NCI-H345 treated with DMSO at 0.1 percent for 48 hours (cell line): ENCODE measurements around the gene PCDHB4.
"Not testable (repeated sequence)": the region's sequence is repeated elsewhere in the genome, so short reads cannot be mapped to it uniquely, and the experiment has no call there.

Experiments used
- DNase-seq: peaks from one replicate; lab custom pipeline; 2025; ENCODE audit not compliant: unreplicated experiment; lab: John Stamatoyannopoulos, UW

PCDHB4 gene

DNA sequence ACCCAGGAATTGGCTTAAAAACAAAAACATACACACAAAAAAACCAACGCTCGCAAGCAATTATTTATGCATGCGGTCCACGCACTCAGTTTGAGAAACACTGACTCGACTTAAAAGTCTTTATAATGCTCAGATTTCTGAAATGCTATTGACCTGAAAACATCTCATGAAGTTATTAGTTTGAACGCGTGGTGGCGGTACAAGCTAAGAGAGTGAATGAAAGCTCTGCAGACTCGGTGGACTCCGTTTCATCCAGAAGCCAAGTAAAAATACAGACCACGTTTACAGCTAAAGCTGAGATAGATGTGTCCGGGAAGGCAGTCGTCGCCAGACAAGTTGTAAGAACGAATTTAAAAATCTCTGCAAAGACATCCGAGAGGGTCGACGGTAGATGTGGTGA is 28.2 kb downstream of the PCDHB4 start, which contains the start of gene PCDHB6:
Gene PCDHB6, plus strand, starts transcription at position 246 of the 400 bp plus-strand sequence. CDS start 201 bp downstream, outside the sequence.
- DNase-seq = no peak

DNA sequence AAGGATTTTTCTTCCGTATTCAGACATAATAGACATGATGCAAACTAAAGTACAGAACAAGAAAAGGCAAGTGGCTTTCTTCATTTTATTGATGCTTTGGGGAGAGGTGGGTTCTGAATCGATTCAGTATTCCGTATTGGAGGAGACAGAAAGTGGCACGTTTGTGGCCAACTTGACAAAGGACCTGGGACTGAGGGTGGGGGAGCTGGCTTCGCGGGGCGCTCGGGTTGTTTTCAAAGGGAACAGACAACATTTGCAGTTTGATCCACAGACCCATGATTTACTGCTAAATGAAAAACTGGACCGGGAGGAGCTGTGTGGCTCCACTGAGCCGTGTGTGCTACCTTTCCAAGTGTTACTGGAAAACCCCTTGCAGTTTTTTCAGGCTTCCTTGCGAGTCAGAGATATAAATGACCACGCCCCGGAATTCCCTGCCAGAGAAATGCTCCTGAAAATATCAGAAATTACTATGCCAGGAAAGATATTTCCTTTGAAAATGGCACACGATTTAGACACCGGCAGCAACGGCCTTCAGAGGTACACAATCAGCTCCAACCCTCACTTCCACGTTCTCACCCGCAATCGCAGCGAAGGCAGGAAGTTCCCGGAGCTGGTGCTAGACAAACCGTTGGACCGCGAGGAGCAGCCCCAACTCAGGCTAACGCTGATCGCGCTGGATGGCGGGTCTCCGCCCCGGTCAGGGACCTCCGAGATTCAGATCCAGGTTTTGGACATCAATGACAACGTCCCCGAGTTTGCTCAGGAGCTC is 28.8 kb downstream of the PCDHB4 start:
- no peak for DNase-seq

DNA sequence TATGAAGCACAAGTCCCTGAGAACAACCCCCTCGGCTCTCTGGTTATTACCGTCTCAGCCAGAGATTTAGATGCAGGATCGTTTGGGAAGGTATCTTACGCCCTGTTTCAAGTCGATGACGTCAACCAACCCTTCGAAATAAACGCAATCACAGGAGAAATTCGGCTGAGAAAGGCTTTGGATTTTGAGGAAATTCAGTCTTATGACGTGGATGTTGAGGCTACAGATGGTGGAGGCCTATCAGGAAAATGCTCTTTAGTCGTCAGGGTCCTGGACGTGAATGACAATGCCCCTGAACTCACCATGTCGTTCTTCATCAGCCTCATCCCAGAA is 29.3 kb downstream of the PCDHB4 start:
- DNase-seq = no peak

DNA sequence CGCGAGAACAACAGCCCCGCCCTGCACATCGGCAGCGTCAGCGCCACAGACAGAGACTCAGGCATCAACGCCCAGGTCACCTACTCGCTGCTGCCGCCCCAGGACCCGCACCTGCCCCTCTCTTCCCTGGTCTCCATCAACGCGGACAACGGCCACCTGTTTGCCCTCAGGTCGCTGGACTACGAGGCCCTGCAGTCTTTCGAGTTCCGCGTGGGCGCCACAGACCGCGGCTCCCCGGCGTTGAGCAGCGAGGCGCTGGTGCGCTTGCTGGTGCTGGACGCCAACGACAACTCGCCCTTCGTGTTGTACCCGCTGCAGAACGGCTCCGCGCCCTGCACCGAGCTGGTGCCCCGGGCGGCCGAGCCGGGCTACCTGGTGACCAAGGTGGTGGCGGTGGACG is 30.0 kb downstream of the PCDHB4 start:
- DNase-seq = not testable (repeated sequence)

DNA sequence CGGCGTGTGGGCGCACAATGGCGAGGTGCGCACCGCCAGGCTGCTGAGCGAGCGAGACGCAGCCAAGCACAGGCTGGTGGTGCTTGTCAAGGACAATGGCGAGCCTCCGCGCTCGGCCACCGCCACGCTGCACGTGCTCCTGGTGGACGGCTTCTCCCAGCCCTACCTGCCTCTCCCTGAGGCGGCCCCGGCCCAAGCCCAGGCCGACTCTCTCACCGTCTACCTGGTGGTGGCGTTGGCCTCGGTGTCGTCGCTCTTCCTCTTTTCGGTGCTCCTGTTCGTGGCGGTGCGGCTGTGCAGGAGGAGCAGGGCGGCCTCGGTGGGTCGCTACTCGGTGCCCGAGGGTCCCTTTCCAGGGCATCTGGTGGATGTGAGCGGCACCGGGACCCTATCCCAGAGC is 30.5 kb downstream of the PCDHB4 start:
- DNase-seq = not testable (repeated sequence)

DNA sequence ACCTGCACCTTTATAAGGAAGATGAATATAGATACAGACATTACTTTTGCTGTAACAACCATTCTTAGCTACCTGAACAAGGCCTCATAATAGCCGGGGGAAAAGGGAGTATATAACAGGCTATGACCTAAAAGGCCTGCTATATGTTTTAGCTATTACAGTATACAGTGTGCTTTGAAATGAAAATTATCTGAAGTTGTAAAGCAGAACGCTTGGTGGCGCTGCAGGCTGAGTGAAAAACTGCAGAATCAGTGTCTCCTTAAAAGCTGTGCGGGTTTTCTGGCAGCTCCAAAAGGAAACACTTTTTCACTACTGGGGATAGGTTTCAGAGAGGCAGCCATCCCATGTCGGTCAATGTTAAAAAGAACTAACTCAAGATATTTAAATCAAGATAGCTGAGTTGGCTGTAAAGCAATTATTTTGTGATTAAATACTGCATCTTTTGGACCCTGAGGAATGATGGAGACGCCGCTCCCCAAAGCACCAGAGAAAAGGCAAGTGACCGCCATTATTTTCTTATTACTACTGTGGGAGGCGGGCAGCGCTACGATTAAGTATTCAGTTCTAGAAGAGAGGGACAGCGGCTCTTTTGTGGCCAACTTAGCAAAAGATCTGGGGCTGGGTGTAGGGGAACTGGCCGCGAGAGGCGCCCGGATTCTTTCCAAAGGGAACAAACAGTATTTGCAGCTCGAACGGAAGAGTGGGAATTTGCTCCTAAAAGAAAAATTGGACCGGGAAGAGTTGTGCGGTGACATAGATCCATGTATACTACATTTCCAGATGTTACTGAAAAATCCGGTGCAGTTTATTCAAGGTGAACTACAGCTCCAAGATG is 34.1 kb downstream of the PCDHB4 start:
- no peak for DNase-seq

DNA sequence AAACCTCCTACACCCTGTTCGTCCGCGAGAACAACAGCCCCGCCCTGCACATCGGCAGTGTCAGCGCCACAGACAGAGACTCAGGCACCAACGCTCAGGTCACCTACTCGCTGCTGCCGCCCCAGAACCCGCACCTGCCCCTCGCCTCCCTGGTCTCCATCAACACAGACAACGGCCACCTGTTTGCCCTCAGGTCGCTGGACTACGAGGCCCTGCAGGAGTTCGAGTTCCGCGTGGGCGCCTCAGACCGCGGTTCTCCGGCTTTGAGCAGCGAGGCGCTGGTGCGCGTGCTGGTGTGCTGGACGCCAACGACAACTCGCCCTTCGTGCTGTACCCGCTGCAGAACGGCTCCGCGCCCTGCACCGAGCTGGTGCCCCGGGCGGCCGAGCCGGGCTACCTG is 35.7 kb downstream of the PCDHB4 start:
- not testable (repeated sequence) for DNase-seq

DNA sequence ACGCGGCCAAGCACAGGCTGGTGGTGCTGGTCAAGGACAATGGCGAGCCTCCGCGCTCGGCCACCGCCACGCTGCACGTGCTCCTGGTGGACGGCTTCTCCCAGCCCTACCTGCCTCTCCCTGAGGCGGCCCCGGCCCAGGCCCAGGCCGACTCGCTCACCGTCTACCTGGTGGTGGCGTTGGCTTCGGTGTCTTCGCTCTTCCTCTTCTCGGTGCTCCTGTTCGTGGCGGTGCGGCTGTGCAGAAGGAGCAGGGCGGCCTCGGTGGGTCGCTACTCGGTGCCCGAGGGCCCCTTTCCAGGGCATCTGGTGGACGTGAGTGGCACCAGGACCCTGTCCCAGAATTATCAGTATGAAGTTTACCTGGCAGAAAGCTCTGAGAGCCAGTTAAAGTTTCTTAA is 36.3 kb downstream of the PCDHB4 start:
- not testable (repeated sequence) for DNase-seq

DNA sequence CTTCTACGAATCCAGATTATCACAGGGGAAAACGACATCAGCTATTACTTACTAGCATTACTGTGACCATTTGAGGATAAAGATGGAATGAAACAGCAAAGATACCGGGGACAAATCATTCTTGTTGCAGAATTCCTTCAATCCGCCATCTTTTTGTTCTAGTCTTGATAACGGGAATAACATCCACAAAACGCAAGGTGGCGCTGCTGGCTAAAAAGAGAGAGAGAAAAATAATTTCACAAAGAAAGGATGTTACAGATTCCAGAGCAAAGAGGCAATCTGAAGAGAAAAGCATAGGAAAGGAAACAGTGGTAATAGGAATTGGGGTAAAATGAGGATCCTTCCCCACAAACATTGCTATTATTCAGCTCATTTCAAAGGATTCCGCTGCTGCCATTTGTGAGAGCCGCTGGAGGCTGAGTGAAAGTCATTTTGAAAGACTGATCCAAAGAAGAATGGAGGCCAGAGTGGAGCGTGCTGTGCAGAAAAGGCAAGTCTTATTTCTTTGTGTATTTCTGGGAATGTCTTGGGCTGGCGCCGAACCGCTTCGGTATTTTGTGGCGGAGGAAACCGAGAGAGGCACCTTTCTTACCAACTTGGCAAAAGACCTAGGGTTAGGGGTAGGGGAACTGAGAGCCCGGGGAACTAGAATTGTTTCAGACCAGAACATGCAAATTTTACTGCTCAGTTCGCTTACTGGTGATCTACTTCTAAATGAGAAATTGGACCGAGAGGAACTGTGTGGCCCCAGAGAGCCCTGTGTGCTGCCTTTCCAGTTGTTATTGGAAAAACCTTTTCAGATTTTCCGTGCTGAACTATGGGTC is 51.0 kb downstream of the PCDHB4 start, which contains the start of gene PCDHB7:
Gene PCDHB7, plus strand, starts transcription at position 264 of the 824 bp plus-strand sequence. Its CDS starts 192 bp downstream, at position 456.
- DNase-seq = no peak

DNA sequence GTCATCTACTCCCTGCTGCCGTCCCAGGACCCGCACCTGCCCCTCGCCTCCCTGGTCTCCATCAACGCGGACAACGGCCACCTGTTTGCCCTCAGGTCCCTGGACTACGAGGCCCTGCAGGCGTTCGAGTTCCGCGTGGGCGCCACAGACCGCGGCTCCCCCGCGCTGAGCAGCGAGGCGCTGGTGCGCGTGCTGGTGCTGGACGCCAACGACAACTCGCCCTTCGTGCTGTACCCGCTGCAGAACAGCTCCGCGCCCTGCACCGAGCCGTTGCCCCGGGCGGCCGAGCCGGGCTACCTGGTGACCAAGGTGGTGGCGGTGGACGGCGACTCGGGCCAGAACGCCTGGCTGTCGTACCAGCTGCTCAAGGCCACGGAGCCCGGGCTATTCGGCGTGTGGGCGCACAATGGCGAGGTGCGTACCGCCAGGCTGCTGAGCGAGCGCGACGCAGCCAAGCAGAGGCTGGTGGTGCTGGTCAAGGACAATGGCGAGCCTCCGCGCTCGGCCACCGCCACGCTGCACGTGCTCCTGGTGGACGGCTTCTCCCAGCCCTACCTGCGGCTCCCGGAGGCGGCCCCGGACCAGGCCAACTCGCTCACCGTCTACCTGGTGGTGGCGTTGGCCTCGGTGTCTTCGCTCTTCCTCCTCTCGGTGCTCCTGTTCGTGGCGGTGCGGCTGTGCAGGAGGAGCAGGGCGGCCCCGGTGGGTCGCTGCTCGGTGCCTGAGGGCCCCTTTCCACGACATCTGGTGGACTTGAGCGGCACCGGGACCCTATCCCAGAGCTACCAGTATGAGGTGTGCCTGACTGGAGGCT is 52.9 kb downstream of the PCDHB4 start:
- DNase-seq = not testable (repeated sequence)
